Heart left ventricle (tissue), 13 donors: Measurements from ENCODE around the gene DDX27.

Experiments used
- POLR2A ChIP-seq, 2 donors: fragments of 450-650 bp; IDR thresholded peaks; one replicate each; pipeline ENCODE4 v1.6.1; 2017; ENCODE audit warnings: antibody characterized with exemption in 2 of 2, mild to moderate bottlenecking in 2 of 2, moderate library complexity in 2 of 2
- TF ChIP-seq, protein P1 (sequence below), 12 donors: fragments of 200-600 bp; sonication (generic) in 4 of 12; IDR thresholded peaks; one replicate each; pipeline versions ENCODE4 v1.5.0 to v1.8.0; 2018 to 2022; ENCODE audit warnings: antibody characterized with exemption in 12 of 12, mild to moderate bottlenecking in 5 of 12
- donor health status: ischemic (EF 13 %, LVEDD 7.1; RV severe dilation, severe dysfunction).
- donor health status: DM: no; HTN: yes; CAD: no.
- donor health status: DM: no; HTN: no; CAD: no.
- donor health status: ischemic (EF 25% LVEDD 6.9; RV normal size, moderate dysfunction).
- donor health status: ischemic (EF 25% LVEDD 5.7; RV mildly dilated, moderate dysfunction).
- donor health status: ischemic (EF 35%, LVEDD 5.7; RV mildly dilated, moderate dysfunction).
- donor health status: nonischemic (EF 11% LVEDD 7.7; RV severe dilation, severe dysfunction).
- donor health status: DM: yes; HTN: yes; CAD: no.
- donor health status: PGD.
- donor health status: ischemic (EF 29% LVEDD 5.4; RV normal size, mild dysfunction).
- donor health status: nonischemic (EF 23%, LVEDD 6.1; RV moderate dilation, normal function).

GRCh38 chr20:49252556-49253350 is 33.5 kb downstream of the DDX27 start:
- TF ChIP-seq, protein P1, sequence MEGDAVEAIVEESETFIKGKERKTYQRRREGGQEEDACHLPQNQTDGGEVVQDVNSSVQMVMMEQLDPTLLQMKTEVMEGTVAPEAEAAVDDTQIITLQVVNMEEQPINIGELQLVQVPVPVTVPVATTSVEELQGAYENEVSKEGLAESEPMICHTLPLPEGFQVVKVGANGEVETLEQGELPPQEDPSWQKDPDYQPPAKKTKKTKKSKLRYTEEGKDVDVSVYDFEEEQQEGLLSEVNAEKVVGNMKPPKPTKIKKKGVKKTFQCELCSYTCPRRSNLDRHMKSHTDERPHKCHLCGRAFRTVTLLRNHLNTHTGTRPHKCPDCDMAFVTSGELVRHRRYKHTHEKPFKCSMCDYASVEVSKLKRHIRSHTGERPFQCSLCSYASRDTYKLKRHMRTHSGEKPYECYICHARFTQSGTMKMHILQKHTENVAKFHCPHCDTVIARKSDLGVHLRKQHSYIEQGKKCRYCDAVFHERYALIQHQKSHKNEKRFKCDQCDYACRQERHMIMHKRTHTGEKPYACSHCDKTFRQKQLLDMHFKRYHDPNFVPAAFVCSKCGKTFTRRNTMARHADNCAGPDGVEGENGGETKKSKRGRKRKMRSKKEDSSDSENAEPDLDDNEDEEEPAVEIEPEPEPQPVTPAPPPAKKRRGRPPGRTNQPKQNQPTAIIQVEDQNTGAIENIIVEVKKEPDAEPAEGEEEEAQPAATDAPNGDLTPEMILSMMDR (IDR thresholded peaks at IDR 0.05) = no peak
- no peak for TF ChIP-seq POLR2A (IDR thresholded peaks at IDR 0.05)
